Gastroesophageal sphincter (tissue), 4 donors: ENCODE measurements around the gene ERBB4. TPM values are rescaled to one million over a fixed set of nuclear protein-coding genes. Genes with fewer than 3 reads are reported as not detected.

ENCODE experiments used
- ATAC-seq: fragments of 150-250 bp; one replicate; pipeline ENCODE4 v1.9.1; 2016; ENCODE audit warnings: mild to moderate bottlenecking, moderate library complexity
- H3K27ac ChIP-seq, 4 donors: fragments of 200-600 bp; sonication (generic) in 3 of 4; 1 replicate in 3 of 4; 2 replicates in 1 of 4; pipeline ENCODE4 v1.5.1; 2016 to 2019
- H3K27me3 ChIP-seq: fragments of 200-600 bp; sonication (generic); one replicate; pipeline ENCODE4 v1.5.1; 2019
- H3K36me3 ChIP-seq, 2 donors: fragments of 200-600 bp; sonication (generic); one replicate each; pipeline ENCODE4 v1.5.1; 2019; ENCODE audit warnings: control low read depth in 1 of 2
- H3K4me1 ChIP-seq, 3 donors: fragments of 200-600 bp; sonication (generic); 1 replicate in 2 of 3; 2 replicates in 1 of 3; pipeline ENCODE4 v1.5.1; 2016 to 2019; ENCODE audit warnings: control low read depth in 2 of 3
- H3K4me3 ChIP-seq, 2 donors: fragments of 200-600 bp; sonication (generic); one replicate each; pipeline ENCODE4 v1.5.1; 2019; ENCODE audit warnings: mild to moderate bottlenecking in 1 of 2, moderate library complexity in 1 of 2
- H3K9me3 ChIP-seq, 3 donors: fragments of 200-600 bp; sonication (generic); one replicate each; pipeline ENCODE4 v1.5.1; 2017 to 2019; ENCODE audit warnings: control low read depth in 2 of 3
- EP300 ChIP-seq: sonication (generic); formaldehyde crosslinking; IDR thresholded peaks from one replicate; pipeline ENCODE4 v1.6.1; 2017; ENCODE audit warnings: antibody characterized with exemption, mild to moderate bottlenecking
- POLR2A ChIP-seq, 2 donors: fragments of 450-650 bp; IDR thresholded peaks; one replicate each; pipeline ENCODE4 v1.6.1; 2017; ENCODE audit warnings: antibody characterized with exemption in 2 of 2, mild to moderate bottlenecking in 2 of 2, moderate library complexity in 1 of 2
- POLR2AphosphoS5 ChIP-seq: sonication (generic); formaldehyde crosslinking; IDR thresholded peaks from one replicate; pipeline ENCODE4 v1.6.1; 2017; ENCODE audit warnings: antibody characterized with exemption
- WGBS, 2 donors: methylation state at CpG; one replicate each; pipeline ENCODE4 v1.1.5; 2018; ENCODE audit warnings: low coverage in 1 of 2; 5-methylcytosine and 5-hydroxymethylcytosine counted together
- total RNA-seq, 4 donors: library from RNA; depleted of rRNA; stranded (reverse); fragments of >200 nt; gene quantifications; one replicate each; pipeline ENCODE4 v1.1.0, GENCODE V29; 2016
- TF ChIP-seq, protein P1 (sequence below), 4 experiments: fragments of 200-600 bp in 2 of 4; fragments of 450-650 bp in 2 of 4; sonication (generic) in 1 of 4; IDR thresholded peaks; one replicate each; pipeline ENCODE4 v1.5.1; 2017 to 2019; ENCODE audit warnings: antibody characterized with exemption in 4 of 4, mild to moderate bottlenecking in 2 of 4, moderate library complexity in 2 of 4

Gene ERBB4
- total RNA-seq, 4 donors from 2014 or later = 0.16 to 0.92 (median 0.50) TPM

DNA sequence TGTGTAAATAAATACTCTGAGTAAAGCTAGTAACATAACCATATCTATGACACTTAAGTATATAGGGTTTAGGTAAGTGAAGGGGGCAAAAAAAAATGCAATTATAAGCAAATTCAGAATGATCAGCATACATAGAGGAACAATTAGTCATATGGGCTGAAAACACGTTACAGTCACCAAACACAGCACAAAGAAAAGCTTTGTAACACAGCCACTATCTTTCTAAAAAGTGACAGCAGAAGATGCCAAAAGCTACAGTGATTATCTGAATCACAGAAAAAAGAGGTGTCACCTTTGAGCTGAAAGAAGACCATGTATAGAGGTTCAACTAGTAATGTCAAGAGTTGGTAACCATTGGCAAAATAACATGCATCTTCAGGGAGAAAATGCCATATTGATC, 115.5 kb downstream of the ERBB4 start:
- ATAC-seq = no peak
- H3K4me1 ChIP-seq = no peaks in the 10 kb centered on the region
- TF ChIP-seq EP300 (no peak), POLR2AphosphoS5 (no peak), POLR2A (IDR thresholded peaks at IDR 0.05) (no peak)
- TF ChIP-seq, protein P1, sequence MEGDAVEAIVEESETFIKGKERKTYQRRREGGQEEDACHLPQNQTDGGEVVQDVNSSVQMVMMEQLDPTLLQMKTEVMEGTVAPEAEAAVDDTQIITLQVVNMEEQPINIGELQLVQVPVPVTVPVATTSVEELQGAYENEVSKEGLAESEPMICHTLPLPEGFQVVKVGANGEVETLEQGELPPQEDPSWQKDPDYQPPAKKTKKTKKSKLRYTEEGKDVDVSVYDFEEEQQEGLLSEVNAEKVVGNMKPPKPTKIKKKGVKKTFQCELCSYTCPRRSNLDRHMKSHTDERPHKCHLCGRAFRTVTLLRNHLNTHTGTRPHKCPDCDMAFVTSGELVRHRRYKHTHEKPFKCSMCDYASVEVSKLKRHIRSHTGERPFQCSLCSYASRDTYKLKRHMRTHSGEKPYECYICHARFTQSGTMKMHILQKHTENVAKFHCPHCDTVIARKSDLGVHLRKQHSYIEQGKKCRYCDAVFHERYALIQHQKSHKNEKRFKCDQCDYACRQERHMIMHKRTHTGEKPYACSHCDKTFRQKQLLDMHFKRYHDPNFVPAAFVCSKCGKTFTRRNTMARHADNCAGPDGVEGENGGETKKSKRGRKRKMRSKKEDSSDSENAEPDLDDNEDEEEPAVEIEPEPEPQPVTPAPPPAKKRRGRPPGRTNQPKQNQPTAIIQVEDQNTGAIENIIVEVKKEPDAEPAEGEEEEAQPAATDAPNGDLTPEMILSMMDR (IDR thresholded peaks at IDR 0.05) = no peak
- H3K9me3 ChIP-seq = no peaks in the 10 kb centered on the region
- no peaks in the 10 kb centered on the region for H3K36me3 ChIP-seq
- WGBS, 2 donors = 56 to 82% methylated on average over 1 of the region's 1 CpG
- H3K27ac ChIP-seq = no peak overlapping the region
- H3K27me3 ChIP-seq = no peaks in the 10 kb centered on the region
- no peak overlapping the region for H3K4me3 ChIP-seq

DNA sequence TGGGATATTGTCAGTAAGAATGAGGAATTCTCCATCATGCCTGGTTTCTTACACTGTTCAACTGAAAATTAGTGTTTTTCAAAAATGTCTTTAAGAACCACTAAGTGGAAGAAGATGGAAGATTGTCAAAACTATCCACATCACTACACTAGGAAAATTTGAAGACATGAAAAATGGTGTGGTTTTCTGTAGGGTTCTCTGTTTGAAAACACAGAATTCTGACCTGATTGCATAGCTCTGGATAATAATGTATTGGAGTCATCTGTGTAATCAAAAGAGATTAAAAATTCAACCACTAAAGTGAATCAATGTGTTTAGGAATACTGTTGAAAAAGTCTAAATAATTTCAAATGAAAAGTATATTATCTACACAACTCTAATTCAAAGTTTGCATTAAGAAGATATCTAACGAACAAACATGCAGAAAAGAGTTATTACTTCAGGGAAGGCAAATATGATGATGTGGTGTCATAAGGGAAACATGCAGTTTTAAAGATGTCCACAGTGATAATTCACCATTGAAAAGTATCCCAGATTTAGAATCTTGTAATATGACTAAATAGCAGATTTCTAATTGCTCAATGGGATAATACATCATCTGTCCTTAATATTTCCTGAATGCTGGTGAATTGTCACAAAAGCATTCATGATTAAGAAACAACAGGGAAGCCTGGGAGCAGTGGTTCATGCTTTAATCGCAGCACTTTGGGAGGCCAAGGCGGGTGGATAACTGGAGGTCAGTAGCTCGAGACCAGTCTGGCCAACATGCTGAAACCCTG, 116.9 kb downstream of the ERBB4 start:
- Histone ChIP-seq H3K27ac (no peak overlapping the region), H3K36me3 (no peaks in the 10 kb centered on the region), H3K4me1 (no peaks in the 10 kb centered on the region), H3K27me3 (no peaks in the 10 kb centered on the region), H3K9me3 (no peaks in the 10 kb centered on the region), H3K4me3 (no peak overlapping the region)
- 79 to 81% methylated on average over 4 of the region's 4 CpGs for WGBS, 2 donors
- ATAC-seq = no peak
- no peak for TF ChIP-seq POLR2AphosphoS5
- no peak for TF ChIP-seq POLR2A (IDR thresholded peaks at IDR 0.05)
- TF ChIP-seq, protein P1 (IDR thresholded peaks at IDR 0.05) = no peak
- no peak for TF ChIP-seq EP300

DNA sequence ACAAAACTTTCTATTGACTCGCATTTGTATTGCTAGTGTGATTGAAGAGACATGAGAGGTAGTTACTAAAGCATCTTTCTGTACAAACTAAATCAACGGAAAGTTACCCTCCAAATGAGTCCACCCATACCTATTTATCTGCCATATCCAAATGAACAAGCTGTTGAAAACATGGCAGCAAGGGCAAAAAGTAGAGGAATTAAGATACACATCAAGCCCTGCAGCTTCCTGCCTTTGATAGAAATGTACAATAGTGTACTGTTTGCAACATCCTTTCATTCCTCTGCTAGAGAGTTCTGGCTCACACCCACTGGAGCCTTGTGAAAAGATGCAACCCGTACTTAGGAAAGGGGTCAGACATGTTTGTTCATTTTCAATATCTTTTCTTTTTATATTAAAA, 122.5 kb downstream of the ERBB4 start:
- H3K9me3 ChIP-seq = no peaks in the 10 kb centered on the region
- ATAC-seq = no peak
- H3K27me3 ChIP-seq = no peaks in the 10 kb centered on the region
- no peak overlapping the region for H3K4me3 ChIP-seq
- H3K27ac ChIP-seq = no peak overlapping the region
- no peaks in the 10 kb centered on the region for H3K4me1 ChIP-seq
- TF ChIP-seq POLR2A (IDR thresholded peaks at IDR 0.05) = no peak
- no peak for TF ChIP-seq EP300
- H3K36me3 ChIP-seq = no peaks in the 10 kb centered on the region
- 67 to 75% methylated on average over 3 of the region's 3 CpGs for WGBS, 2 donors

DNA sequence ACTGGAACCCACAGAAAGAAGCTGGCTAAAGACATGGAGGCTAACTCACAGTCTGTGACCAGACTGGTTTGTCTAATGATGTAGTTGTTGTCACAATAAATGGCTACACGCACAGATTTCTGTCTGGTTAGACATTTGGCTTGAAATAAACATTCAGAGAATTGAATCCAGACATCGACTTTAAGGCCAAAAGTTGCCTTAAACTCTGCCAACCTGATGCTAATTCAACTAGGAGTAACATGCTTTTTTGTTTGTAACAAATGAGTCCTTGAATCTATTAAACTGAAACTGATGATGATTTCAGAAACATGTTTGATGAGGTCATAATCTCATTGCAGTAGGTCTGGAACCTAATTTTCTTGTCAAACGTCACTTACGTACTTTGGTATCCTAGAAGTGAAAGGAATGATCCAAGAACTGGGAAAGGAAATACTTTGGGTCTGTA, 123.8 kb downstream of the ERBB4 start:
- WGBS, 2 donors = 54 to 61% methylated on average over 4 of the region's 4 CpGs
- ATAC-seq = no peak
- no peaks in the 10 kb centered on the region for H3K4me1 ChIP-seq
- no peaks in the 10 kb centered on the region for H3K27me3 ChIP-seq
- H3K27ac ChIP-seq = no peak overlapping the region
- TF ChIP-seq EP300 (no peak), POLR2AphosphoS5 (no peak), POLR2A (IDR thresholded peaks at IDR 0.05) (no peak)
- TF ChIP-seq, protein P1 (IDR thresholded peaks at IDR 0.05) = no peak
- no peaks in the 10 kb centered on the region for H3K36me3 ChIP-seq
- H3K4me3 ChIP-seq = no peak overlapping the region
- no peaks in the 10 kb centered on the region for H3K9me3 ChIP-seq

DNA sequence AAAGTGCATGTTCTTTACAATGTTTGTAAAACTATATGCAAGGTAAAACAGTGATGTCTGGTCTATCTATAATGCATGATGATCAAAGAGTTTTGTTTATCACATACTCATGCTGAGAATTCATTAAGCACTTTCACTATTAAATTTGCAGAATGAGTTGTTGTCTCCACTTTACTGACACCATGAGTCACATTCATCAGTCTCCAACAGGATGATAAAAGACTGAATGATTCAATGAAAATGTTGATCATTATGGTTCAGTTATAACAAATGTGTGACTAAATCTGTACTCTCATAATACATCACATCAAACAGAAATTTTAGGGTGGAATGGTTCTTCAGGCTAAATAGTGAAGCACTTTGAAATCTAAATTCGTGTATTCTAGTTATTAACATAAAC, 129.0 kb downstream of the ERBB4 start:
- no peaks in the 10 kb centered on the region for H3K36me3 ChIP-seq
- no peaks in the 10 kb centered on the region for H3K9me3 ChIP-seq
- WGBS, 2 donors = 32 to 60% methylated on average over 1 of the region's 1 CpG

More for the DNA sequence above, 129.0 kb downstream of the ERBB4 start:
- H3K27me3 ChIP-seq = no peaks in the 10 kb centered on the region
- H3K27ac ChIP-seq = no peak overlapping the region
- TF ChIP-seq POLR2A (IDR thresholded peaks at IDR 0.05) (no peak), EP300 (no peak), POLR2AphosphoS5 (no peak)
- TF ChIP-seq, protein P1 (IDR thresholded peaks at IDR 0.05) = no peak
- H3K4me3 ChIP-seq = no peak overlapping the region
- ATAC-seq = no peak
- no peaks in the 10 kb centered on the region for H3K4me1 ChIP-seq
